Spleen (tissue), 11 donors: ENCODE data around the gene KATNIP. TPM values are rescaled to one million over a fixed set of nuclear protein-coding genes. Genes with fewer than 3 reads are reported as not detected.

ENCODE experiments used
- DNase-seq: peaks from one replicate; pipeline ENCODE4 v3.0.0-alpha.2; 2020
- H3K27ac ChIP-seq, 8 donors: fragments of 200-600 bp; sonication (generic) in 7 of 8; 1 replicate in 4 of 8; 2 replicates in 4 of 8; pipeline versions ENCODE4 v1.5.0 to v1.8.0; 2016 to 2021; ENCODE audit warnings: inconsistent platforms in 4 of 8, mild to moderate bottlenecking in 4 of 8, moderate library complexity in 1 of 8
- H3K27me3 ChIP-seq, 7 donors: fragments of 200-600 bp; sonication (generic) in 6 of 7; replicated peaks in 1 of 7; 1 replicate in 4 of 7; 2 replicates in 3 of 7; pipeline versions ENCODE4 v1.5.0 to v1.8.0; 2016 to 2021; ENCODE audit warnings: inconsistent platforms in 3 of 7, mild to moderate bottlenecking in 1 of 7
- H3K36me3 ChIP-seq, 6 donors: fragments of 200-600 bp; sonication (generic) in 5 of 6; 1 replicate in 4 of 6; 2 replicates in 2 of 6; pipeline versions ENCODE4 v1.5.0 to v1.8.0; 2016 to 2021; ENCODE audit warnings: inconsistent platforms in 2 of 6
- H3K4me1 ChIP-seq, 6 donors: fragments of 200-600 bp; sonication (generic) in 5 of 6; 1 replicate in 3 of 6; 2 replicates in 3 of 6; pipeline versions ENCODE4 v1.5.0 to v1.8.0; 2016 to 2021; ENCODE audit warnings: inconsistent platforms in 3 of 6
- H3K4me3 ChIP-seq, 8 donors: fragments of 200-600 bp; sonication (generic) in 7 of 8; 1 replicate in 4 of 8; 2 replicates in 4 of 8; pipeline versions ENCODE4 v1.5.0 to v1.8.0; 2016 to 2021; ENCODE audit warnings: inconsistent platforms in 4 of 8, mild to moderate bottlenecking in 4 of 8, moderate library complexity in 2 of 8
- H3K9me3 ChIP-seq, 8 donors: fragments of 200-600 bp; sonication (generic) in 7 of 8; 1 replicate in 4 of 8; 2 replicates in 4 of 8; pipeline versions ENCODE4 v1.5.0 to v1.8.0; 2016 to 2021; ENCODE audit warnings: inconsistent platforms in 4 of 8
- POLR2A ChIP-seq, 3 donors: fragments of 450-650 bp; IDR thresholded peaks; one replicate each; pipeline ENCODE4 v1.5.1; 2017; ENCODE audit warnings: antibody characterized with exemption in 3 of 3, mild to moderate bottlenecking in 1 of 3
- POLR2AphosphoS5 ChIP-seq, 3 donors: sonication (generic); formaldehyde crosslinking; IDR thresholded peaks; one replicate each; pipeline ENCODE4 v1.5.1; 2017; ENCODE audit warnings: antibody characterized with exemption in 3 of 3
- WGBS, 5 donors: extraction: QIAGEN DNeasy Blood & Tissue Kit in 3 of 5; methylation state at CpG; one replicate each; pipeline versions ENCODE4 v1.1.5 to v1.1.7; 2013 to 2018; 5-methylcytosine and 5-hydroxymethylcytosine counted together
- intact Hi-C: fragments of 100-400 bp; cut with DNase I; formaldehyde crosslinking; loops from one replicate; pipeline ENCODE4 v1.15.0; 2023; ENCODE audit warnings: low total_unique reads
- polyA plus RNA-seq, 3 donors: library from polyadenylated mRNA; stranded (reverse); fragments of 200-250 nt; gene quantifications; one replicate each; pipeline ENCODE4 v1.2.1, GENCODE V29; 2013
- total RNA-seq, 7 donors: library from RNA; depleted of rRNA in 3 of 7; stranded (reverse); fragments of >200 nt in 3 of 7; fragmentation: NEBNext Ultra II Directional in 4 of 7; extraction: Animal tissue kit (Norgen Biotek cat#: 25700) in 4 of 7; gene quantifications; one replicate each; pipeline versions ENCODE4 v1.1.0 to v1.2.1, GENCODE V29; 2016 to 2021
- TF ChIP-seq, protein P1 (sequence below), 11 experiments: fragments of 200-600 bp in 7 of 11; fragments of 450-650 bp in 4 of 11; sonication (generic) in 4 of 11; IDR thresholded peaks in 8 of 11; conservative IDR thresholded peaks in 3 of 11; 1 replicate in 7 of 11; 2 replicates in 4 of 11; pipeline versions ENCODE4 v1.4.0 to v1.8.0; 2016 to 2021; ENCODE audit warnings: antibody characterized with exemption in 11 of 11, inconsistent platforms in 4 of 11, mild to moderate bottlenecking in 1 of 11
- donor health status: healthy with polysubstance abuse.
- donor health status: DM: no; HTN: no; CAD: no; lungs with moderate emphysema.
- donor health status: DM: no; HTN: no; CAD: no.
- donor health status: Bipolar disorder and iron deficiency.
- donor health status: healthy.
- donor health status: DM: no; HTN: no; CAD: no.
- donor health status: DM: yes; HTN: yes; CAD: no.

The KATNIP gene
- total and polyA plus RNA-seq, 10 donors: 3.8 to 40.7 (median 30.0) TPM

DNA sequence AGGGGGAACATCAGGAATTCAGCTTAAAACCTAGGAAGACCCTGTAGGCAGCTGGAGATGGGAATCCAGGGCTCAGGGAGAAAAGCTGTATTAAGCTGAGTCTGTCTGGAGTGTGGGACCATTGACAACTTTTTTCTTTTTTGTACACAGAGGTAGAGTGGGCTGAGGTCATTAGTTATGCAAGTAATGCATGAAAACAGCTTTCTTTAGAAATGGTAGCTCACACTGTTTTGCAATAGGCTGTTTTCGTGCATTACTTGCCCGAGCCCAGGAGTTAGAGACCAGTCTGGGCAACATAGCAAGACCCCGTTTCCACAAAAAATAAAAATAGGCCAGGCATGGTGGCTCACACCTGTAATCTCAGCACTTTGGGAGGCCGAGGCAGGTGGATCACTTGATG, 46.5 kb downstream of the KATNIP start:
- Histone ChIP-seq H3K27me3 (no peaks in the 10 kb centered on the region), H3K27ac (no peak overlapping the region), H3K4me3 (no peak overlapping the region), H3K4me1 (no peaks in the 10 kb centered on the region), H3K9me3 (no peaks in the 10 kb centered on the region), H3K36me3 (peaks cover 0 to 22% (median 0%) of the 10 kb centered on the region in 6 donors)
- intact Hi-C loops: no loop called here
- 67 to 93% (median 87%) methylated on average over 4 of the region's 4 CpGs for WGBS, 5 donors
- TF ChIP-seq POLR2AphosphoS5 (IDR thresholded peaks at IDR 0.05) (no peak), POLR2A (IDR thresholded peaks at IDR 0.05) (no peak)
- TF ChIP-seq, protein P1, sequence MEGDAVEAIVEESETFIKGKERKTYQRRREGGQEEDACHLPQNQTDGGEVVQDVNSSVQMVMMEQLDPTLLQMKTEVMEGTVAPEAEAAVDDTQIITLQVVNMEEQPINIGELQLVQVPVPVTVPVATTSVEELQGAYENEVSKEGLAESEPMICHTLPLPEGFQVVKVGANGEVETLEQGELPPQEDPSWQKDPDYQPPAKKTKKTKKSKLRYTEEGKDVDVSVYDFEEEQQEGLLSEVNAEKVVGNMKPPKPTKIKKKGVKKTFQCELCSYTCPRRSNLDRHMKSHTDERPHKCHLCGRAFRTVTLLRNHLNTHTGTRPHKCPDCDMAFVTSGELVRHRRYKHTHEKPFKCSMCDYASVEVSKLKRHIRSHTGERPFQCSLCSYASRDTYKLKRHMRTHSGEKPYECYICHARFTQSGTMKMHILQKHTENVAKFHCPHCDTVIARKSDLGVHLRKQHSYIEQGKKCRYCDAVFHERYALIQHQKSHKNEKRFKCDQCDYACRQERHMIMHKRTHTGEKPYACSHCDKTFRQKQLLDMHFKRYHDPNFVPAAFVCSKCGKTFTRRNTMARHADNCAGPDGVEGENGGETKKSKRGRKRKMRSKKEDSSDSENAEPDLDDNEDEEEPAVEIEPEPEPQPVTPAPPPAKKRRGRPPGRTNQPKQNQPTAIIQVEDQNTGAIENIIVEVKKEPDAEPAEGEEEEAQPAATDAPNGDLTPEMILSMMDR (IDR thresholded peaks at IDR 0.05 in 8 of 11, conservative IDR thresholded peaks at IDR 0.05 in 3 of 11): no peak
- DNase-seq: no peak

DNA sequence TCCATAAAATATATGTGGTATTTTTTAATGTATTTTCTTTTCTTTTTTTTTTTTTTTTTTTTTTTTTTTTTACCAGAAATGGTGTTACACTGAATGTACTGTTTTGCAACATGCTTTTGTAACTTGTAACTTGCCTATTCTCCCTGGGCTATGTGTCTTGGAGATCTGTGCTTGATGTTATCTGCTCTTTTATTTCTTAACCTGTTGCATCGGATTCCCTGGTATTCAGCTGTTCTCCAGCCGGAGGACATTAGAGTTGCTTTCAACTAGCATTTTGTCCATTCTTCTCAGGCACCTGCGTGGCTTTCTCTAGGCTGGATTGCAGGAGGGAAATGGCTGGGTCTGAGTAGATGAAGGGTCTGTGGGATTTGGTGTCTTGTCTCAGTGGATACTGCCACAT, 47.4 kb downstream of the KATNIP start:
- H3K36me3 ChIP-seq: peaks cover 0 to 22% (median 0%) of the 10 kb centered on the region in 6 donors
- no peak overlapping the region for H3K27ac ChIP-seq
- TF ChIP-seq POLR2A (IDR thresholded peaks at IDR 0.05) (no peak), POLR2AphosphoS5 (IDR thresholded peaks at IDR 0.05) (no peak)
- TF ChIP-seq, protein P1 (IDR thresholded peaks at IDR 0.05 in 8 of 11, conservative IDR thresholded peaks at IDR 0.05 in 3 of 11): no peak
- 77 to 95% (median 88%) methylated on average over 3 of the region's 3 CpGs for WGBS, 5 donors
- no peaks in the 10 kb centered on the region for H3K9me3 ChIP-seq
- H3K4me1 ChIP-seq: no peaks in the 10 kb centered on the region
- no peaks in the 10 kb centered on the region for H3K27me3 ChIP-seq
- no peak for DNase-seq
- intact Hi-C loops: no loop called here
- no peak overlapping the region for H3K4me3 ChIP-seq

DNA sequence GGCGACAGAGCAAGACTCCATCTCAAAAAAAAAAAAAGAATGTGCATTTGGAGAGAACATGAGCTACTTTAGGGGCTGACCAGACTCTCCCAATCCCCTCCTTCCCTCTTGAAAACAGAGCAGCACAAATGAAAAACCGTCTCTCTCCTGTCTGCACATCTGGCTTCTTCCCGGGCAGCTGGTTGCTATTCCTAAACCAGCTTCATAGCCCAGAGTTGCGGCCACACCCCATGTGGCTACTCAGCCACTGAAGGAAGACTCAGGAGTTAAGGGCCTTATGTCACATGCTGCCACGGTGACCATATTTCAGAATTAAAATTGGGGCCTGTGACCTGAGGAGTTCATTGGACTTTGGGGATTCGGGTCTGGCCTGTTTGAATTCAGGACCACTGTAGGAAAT, 48.3 kb downstream of the KATNIP start:
- H3K4me3 ChIP-seq: no peak overlapping the region
- no peak overlapping the region for H3K27ac ChIP-seq
- no peaks in the 10 kb centered on the region for H3K4me1 ChIP-seq
- H3K27me3 ChIP-seq: no peaks in the 10 kb centered on the region
- intact Hi-C loops: no loop called here
- DNase-seq: no peak
- WGBS, 5 donors: 91 to 97% (median 92%) methylated on average over 6 of the region's 6 CpGs
- H3K36me3 ChIP-seq: peaks cover 0 to 21% (median 0%) of the 10 kb centered on the region in 6 donors
- H3K9me3 ChIP-seq: no peaks in the 10 kb centered on the region
- TF ChIP-seq, protein P1 (IDR thresholded peaks at IDR 0.05 in 8 of 11, conservative IDR thresholded peaks at IDR 0.05 in 3 of 11): no peak
- TF ChIP-seq POLR2A (IDR thresholded peaks at IDR 0.05) (no peak), POLR2AphosphoS5 (IDR thresholded peaks at IDR 0.05) (no peak)

DNA sequence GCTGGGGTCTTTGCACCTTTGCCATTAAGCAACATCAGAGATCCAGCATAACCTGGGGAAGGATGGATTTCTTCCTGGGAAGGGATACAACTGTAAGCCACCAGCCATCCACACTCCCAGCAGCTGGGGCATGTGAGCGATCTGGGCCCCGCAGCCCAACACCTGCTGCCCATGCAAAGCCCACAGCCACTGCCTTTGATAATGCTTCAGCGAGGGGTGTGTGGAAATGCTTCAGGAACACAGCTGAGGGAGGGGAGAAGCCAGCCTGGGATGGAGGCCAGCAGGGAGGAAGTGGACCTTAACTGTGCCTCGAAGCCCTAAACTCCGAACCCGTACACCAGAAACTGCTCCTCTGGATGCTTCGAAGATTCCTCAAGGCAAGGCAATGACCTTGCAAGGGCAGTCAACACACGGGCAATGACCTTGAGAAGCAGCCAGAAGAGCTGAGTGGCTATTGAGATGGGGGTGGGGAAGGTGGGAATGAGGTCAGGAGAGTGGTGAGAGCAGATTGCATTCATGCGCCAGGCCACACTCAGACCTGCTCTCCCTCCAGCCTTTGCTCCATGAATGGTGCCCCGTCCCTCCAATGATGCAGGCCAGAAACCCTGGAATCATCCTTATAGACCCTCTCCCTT, 49.1 kb downstream of the KATNIP start:
- TF ChIP-seq, protein P1 (IDR thresholded peaks at IDR 0.05 in 8 of 11, conservative IDR thresholded peaks at IDR 0.05 in 3 of 11): no peak
- TF ChIP-seq POLR2AphosphoS5 (IDR thresholded peaks at IDR 0.05) (no peak), POLR2A (IDR thresholded peaks at IDR 0.05) (no peak)
- no peak for DNase-seq
- no peaks in the 10 kb centered on the region for H3K9me3 ChIP-seq
- WGBS, 5 donors: 80 to 85% (median 81%) methylated on average over 9 to 10 of the region's 10 CpGs
- H3K27ac ChIP-seq: no peak overlapping the region
- H3K4me1 ChIP-seq: no peaks in the 10 kb centered on the region
- intact Hi-C loops: no loop called here
- H3K4me3 ChIP-seq: no peak overlapping the region
- H3K27me3 ChIP-seq: no peaks in the 10 kb centered on the region
- H3K36me3 ChIP-seq: peaks cover 0 to 14% (median 0%) of the 10 kb centered on the region in 6 donors
